Glutamatergic neuron (in vitro differentiated cells): ENCODE results near the gene ATRNL1. TPM values are rescaled to one million over a fixed set of nuclear protein-coding genes. Genes with fewer than 3 reads are reported as not detected.

ENCODE experiments used
- DNase-seq: peaks from one replicate; pipeline ENCODE4 v3.0.0; 2022
- H3K27ac Mint-ChIP-seq: one replicate; pipeline ENCODE4 v1.8.0; 2020; ENCODE audit warnings: mild to moderate bottlenecking, mixed read lengths, inconsistent platforms; ENCODE audit not compliant: unreplicated experiment
- H3K27me3 Mint-ChIP-seq: one replicate; pipeline ENCODE4 v1.8.0; 2020; ENCODE audit warnings: mild to moderate bottlenecking, moderate library complexity, mixed read lengths, inconsistent platforms; ENCODE audit not compliant: unreplicated experiment
- H3K36me3 Mint-ChIP-seq: one replicate; pipeline ENCODE4 v1.8.0; 2020; ENCODE audit warnings: mild to moderate bottlenecking, mixed read lengths, inconsistent platforms; ENCODE audit not compliant: unreplicated experiment
- H3K4me1 Mint-ChIP-seq: one replicate; pipeline ENCODE4 v1.8.0; 2020; ENCODE audit warnings: mild to moderate bottlenecking, low read depth, mixed read lengths, inconsistent platforms; ENCODE audit not compliant: unreplicated experiment
- H3K4me3 Mint-ChIP-seq: one replicate; pipeline ENCODE4 v1.8.0; 2020; ENCODE audit warnings: mild to moderate bottlenecking, mixed read lengths, inconsistent platforms; ENCODE audit not compliant: unreplicated experiment
- H3K9me3 Mint-ChIP-seq: one replicate; pipeline ENCODE4 v1.8.0; 2020; ENCODE audit warnings: mild to moderate bottlenecking, moderate library complexity, mixed read lengths, inconsistent platforms; ENCODE audit not compliant: unreplicated experiment
- total RNA-seq: library from RNA; stranded (reverse); fragmentation: NEBNext Ultra II Directional; extraction: Animal tissue kit (Norgen Biotek cat#: 25700); gene quantifications from one replicate; pipeline ENCODE4 v1.2.1, GENCODE V29; 2021; ENCODE audit not compliant: unreplicated experiment
- TF ChIP-seq, protein P1 (sequence below): fragments of 200-600 bp; sonication (generic); IDR thresholded peaks from one replicate; pipeline ENCODE4 v1.5.0; 2021; ENCODE audit not compliant: partially characterized antibody, unreplicated experiment

The ATRNL1 gene
- total RNA-seq, 1 donor from 2014 or later = 35.9 TPM

DNA sequence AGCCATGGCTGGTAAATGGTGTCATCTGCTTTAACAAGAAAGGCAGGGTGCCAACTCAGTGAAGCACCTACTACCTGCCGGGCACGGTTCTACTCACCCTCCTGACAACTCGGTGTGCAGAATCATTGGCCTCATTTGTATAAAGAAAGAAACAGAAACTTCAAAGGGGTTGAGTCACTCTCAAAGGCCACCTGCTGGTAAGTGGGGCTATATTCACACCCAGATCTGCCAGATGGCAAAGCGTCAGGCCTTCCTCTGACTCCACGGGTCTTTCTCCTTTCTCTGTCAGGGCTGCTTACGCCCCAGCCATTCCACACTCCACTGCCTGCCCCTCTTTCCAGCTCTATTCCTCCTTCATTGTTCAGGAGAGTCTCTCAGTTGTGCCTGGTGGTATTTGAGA, 870.7 kb downstream of the ATRNL1 start:
- TF ChIP-seq, protein P1, sequence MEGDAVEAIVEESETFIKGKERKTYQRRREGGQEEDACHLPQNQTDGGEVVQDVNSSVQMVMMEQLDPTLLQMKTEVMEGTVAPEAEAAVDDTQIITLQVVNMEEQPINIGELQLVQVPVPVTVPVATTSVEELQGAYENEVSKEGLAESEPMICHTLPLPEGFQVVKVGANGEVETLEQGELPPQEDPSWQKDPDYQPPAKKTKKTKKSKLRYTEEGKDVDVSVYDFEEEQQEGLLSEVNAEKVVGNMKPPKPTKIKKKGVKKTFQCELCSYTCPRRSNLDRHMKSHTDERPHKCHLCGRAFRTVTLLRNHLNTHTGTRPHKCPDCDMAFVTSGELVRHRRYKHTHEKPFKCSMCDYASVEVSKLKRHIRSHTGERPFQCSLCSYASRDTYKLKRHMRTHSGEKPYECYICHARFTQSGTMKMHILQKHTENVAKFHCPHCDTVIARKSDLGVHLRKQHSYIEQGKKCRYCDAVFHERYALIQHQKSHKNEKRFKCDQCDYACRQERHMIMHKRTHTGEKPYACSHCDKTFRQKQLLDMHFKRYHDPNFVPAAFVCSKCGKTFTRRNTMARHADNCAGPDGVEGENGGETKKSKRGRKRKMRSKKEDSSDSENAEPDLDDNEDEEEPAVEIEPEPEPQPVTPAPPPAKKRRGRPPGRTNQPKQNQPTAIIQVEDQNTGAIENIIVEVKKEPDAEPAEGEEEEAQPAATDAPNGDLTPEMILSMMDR = no peak
- H3K27ac Mint-ChIP-seq = peak overlapping the region; percentile 48
- H3K4me3 Mint-ChIP-seq = no peak overlapping the region
- H3K9me3 Mint-ChIP-seq = no peaks in the 10 kb centered on the region
- H3K36me3 Mint-ChIP-seq = no peaks in the 10 kb centered on the region
- no peak for DNase-seq
- H3K4me1 Mint-ChIP-seq = peaks cover 10% of the 10 kb centered on the region
- H3K27me3 Mint-ChIP-seq = no peaks in the 10 kb centered on the region

DNA sequence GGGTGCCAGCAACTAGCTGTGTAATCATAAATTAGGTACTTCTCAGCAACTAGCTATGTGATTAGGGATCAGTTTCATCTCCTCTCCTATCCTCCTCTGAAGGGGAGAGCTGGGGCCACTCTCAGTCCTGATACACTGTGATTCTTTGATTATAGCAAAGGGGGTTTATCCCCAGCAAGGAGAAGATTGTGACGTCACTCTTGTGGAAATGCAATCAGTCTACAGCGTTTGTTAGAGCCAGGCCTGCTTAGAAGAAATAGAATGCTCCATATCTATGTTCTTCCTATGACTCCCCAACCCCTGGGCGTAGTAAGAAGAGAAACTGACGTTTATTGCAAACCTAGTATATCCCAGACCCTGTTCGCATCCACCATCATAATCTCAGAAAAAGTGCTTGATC, 871.7 kb downstream of the ATRNL1 start:
- TF ChIP-seq, protein P1 = no peak

DNA sequence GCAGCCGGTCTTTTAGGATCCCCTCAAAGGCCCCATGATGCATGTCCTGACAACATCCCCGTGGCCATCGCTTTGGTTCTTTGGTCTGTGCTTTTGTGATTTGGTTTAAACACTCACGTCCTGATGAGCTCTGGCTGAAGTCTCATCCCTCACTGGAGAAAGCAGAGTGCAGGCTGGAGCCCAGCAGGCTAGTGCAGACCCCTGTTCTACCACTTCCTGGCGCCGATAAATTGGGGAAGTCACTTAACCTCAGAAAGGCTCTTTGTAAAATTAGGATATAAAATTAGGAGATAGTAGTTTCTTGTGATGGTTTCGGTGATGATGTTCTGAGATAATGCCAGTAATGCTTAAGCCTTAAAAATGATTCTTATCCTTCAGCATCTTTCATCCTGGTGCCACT, 872.2 kb downstream of the ATRNL1 start:
- TF ChIP-seq, protein P1 = no peak
- Mint-ChIP-seq H3K4me1 (peaks cover 10% of the 10 kb centered on the region), H3K4me3 (no peak overlapping the region), H3K27ac (no peak overlapping the region), H3K27me3 (peaks cover 2% of the 10 kb centered on the region), H3K9me3 (no peaks in the 10 kb centered on the region), H3K36me3 (no peaks in the 10 kb centered on the region)
- DNase-seq = no peak

More for the DNA sequence above, 871.7 kb downstream of the ATRNL1 start:
- DNase-seq = no peak
- H3K9me3 Mint-ChIP-seq = no peaks in the 10 kb centered on the region
- no peak overlapping the region for H3K4me3 Mint-ChIP-seq
- H3K27ac Mint-ChIP-seq = no peak overlapping the region
- no peaks in the 10 kb centered on the region for H3K36me3 Mint-ChIP-seq
- H3K27me3 Mint-ChIP-seq = peaks cover 2% of the 10 kb centered on the region
- peaks cover 10% of the 10 kb centered on the region for H3K4me1 Mint-ChIP-seq

DNA sequence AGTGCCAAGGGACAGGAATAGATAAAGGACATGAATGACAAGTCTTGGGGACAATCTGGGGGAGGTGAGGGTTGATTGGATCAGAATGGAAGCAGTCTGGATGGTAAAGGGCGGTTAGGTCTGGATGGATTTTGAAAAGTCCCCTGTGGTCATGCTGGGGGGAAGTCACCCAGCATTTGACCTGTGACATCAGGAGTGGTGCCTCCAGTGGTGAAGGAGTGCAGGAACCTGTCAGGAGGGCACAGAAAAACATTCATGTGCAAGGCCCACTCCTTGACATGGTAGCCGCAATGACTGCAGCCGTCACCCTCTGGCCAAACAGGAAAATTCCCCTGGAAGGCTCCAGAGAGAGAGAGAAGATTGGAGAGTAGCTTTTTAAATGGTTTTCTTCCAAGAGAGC, 875.1 kb downstream of the ATRNL1 start:
- H3K4me1 Mint-ChIP-seq = peaks cover 10% of the 10 kb centered on the region
- H3K27me3 Mint-ChIP-seq = peaks cover 2% of the 10 kb centered on the region
- no peak overlapping the region for H3K4me3 Mint-ChIP-seq
- H3K9me3 Mint-ChIP-seq = peaks cover 3% of the 10 kb centered on the region
- H3K36me3 Mint-ChIP-seq = peaks cover 1% of the 10 kb centered on the region
- TF ChIP-seq, protein P1 = no peak
- H3K27ac Mint-ChIP-seq = no peak overlapping the region
- no peak for DNase-seq

DNA sequence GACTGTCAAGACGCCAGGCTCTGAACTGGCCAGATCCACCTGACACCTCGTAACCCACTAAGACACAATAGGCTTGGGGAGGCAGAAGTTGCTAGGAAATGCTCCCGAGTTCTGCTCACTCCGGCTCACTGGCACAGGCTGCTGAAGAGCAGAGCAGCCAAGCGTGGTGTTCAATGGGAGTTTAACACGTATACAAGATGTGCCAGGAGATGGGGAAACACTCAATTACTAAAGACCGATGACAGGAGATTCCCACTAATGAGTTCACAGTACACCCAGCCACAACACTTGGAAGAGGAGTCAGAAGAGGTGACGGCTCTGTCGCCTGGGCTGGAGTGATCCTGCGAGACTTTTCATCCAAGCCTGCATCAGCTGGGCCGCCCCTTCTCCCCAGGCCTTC, 876.4 kb downstream of the ATRNL1 start:
- peaks cover 2% of the 10 kb centered on the region for H3K4me1 Mint-ChIP-seq
- DNase-seq = no peak
- peaks cover 14% of the 10 kb centered on the region for H3K36me3 Mint-ChIP-seq
- peaks cover 6% of the 10 kb centered on the region for H3K9me3 Mint-ChIP-seq
- no peak overlapping the region for H3K4me3 Mint-ChIP-seq
- H3K27me3 Mint-ChIP-seq = peaks cover 2% of the 10 kb centered on the region
- TF ChIP-seq, protein P1 = no peak
- H3K27ac Mint-ChIP-seq = no peak overlapping the region
